Stimulated activated CD4-positive, alpha-beta T cell treated with anti-CD3 and anti-CD28 coated beads, Interleukin-4, amount 100 ng/mL, for 4 hours (primary cell): Measurements from ENCODE around the gene ZBP1.
A peak's percentile ranks its signal among the peaks of the same experiment; 100 is the strongest.

ENCODE experiments used
- DNase-seq, 2 experiments: peaks; one replicate each; pipeline ENCODE4 v3.0.0-alpha.2; 2020

The ZBP1 gene

DNA sequence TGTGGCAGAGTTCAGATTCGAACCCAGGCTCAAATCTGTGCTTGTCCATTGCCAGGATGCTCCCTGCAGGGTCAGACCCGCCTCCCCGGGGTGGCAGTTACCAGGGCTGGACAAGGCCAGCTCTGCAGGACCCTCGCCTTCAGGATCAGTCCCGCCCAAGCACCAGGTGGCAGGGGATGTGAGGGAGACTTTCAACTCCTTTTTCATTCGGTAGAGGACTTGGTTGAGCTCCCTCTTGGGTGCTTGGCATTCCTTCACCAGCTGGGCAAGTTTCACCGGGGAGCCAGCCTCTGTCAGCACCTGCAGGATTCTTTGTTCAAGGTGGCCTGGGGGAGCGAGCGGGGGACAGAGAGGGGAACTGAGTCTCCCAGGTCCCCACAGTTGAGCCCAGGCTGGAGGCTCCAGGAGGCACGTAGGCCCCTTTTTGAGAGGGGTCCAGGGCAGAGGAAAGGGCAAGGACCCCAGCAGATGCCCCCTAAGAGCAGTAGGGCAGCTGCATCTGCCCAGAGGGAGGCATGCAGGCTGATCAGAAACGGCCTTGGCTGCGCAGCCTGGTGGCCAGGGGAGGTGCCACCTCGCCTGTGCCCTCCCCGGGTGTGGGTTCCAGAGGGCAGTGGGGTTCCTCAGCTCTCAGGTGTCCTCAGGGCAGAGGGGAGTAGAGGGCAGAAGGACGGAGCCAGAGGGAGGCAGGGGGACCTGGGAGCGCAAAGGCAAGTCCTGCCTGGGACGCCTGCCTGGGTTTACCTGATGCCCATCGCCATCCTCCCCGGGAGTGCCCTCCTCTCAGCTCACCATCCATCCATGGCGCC is 3.9 kb downstream of the ZBP1 start:
- DNase-seq, result no peak

- DNase-seq, result no peak
These were observed 4.8 kb downstream of the ZBP1 start for GRCh38 chr20:57615445-57615811.

DNA sequence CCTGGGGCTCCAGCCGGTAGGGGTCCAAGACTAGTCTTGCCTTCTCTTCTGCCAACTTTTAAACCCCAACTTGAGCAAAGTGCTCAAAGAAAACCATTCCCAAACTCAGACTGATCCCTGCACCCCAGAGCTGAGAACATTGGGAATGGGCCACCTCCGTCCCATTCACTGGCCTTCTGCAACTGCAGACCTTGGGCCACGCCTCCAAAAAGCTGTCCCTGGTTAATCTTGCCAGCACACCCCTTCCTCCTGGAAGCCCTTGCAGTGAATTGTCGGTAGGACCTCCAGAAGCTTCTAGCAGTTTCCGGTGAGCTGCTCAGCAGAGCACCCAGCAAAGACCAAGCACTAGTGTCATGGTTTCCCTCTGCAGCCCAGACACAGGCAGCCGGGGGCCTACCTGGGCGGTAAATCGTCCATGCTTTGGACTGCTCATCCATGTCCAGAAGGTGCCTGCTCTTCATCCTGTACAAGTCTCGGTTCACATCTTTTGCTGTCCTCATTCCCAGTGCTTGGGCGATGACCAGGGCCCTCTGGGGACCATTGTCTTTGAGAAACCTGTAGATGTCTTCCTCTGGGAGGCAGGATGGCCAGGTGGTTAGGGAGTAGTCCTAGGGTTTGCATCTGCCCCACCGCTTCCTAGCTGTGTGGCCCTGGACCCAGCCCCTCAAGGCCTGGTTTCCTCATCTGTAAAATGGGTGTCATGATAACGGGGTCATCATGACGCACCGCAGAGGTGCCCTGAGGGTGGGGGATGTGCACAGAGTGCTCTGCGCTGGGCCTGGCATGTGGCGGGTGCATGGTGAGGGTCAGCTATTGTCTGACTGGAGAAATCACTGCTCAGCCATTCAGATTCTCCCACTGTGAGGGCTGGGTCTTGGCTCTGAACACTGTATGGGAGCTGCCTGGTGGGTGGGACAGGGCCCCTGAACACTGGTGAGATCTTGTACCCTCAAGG is 5.5 kb downstream of the ZBP1 start:
- no peak for DNase-seq

DNA sequence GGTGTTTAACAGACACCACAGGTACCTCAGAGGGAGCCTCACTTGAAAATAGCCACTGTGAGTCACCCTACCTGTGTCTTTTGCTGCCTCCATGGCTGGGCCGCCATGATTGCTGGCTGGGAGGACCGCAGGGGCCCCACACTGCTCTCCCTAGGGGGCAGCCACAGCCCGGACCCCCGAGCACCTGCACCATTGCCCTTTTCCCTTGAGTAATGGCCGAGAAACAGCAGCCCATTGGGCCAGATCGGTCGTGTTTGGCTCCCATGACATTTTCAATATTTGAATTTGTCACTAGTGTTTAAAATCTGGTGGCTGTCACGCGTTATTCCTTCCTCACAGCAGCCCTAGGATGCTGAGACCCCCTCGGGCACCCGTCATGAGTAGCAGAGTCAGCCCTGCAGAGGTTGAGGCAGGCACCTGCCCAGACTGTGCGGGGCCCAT is 6.7 kb downstream of the ZBP1 start:
- DNase-seq, result no peak

GRCh38 chr20:57612916-57613315 is 7.3 kb downstream of the ZBP1 start:
- DNase-seq, result no peak

- no peak for DNase-seq
These were observed 7.8 kb downstream of the ZBP1 start for GRCh38 chr20:57612436-57612835.

DNA sequence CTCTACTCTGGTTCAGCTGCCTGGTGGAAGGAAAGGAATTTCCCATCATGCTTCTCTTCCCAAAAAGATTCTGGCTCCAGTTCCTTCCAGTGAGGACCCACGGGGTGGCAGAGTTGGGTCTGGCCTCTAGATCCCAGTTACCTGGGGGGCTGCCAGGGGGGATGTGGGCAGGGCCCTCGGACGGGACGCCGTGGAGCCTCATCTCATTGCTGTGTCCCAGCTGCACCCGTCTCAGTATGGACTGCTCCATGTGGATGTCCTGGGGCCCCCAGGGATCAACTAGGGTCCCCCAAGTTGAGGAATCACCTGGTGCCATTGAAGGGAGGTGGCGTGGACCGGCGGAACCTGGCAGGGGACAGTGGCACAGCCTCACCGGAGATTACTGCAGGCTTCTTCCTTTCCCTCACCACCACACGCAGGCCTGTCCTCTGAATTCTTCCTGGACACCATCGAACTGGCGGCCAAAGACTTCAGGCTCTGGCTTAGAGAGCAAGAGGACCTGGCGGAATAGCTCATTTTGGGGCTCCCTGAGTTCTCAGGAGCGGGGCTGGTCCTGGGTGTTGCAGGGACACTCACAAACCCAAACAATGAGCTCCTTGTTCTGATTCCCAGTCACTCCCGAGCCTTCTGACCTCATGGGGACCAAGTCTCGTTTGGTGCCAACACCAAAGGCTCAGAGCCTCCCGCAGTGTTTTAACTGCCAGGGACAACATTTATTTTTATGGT is 8.5 kb downstream of the ZBP1 start:
- DNase-seq, result no peak

GRCh38 chr20:57610261-57610952 is 9.8 kb downstream of the ZBP1 start:
- no peak for DNase-seq

GRCh38 chr20:57609842-57610167 is 10.4 kb downstream of the ZBP1 start:
- DNase-seq, result no peak

GRCh38 chr20:57609086-57609841 is 11.0 kb downstream of the ZBP1 start:
- DNase-seq, result no peak

DNA sequence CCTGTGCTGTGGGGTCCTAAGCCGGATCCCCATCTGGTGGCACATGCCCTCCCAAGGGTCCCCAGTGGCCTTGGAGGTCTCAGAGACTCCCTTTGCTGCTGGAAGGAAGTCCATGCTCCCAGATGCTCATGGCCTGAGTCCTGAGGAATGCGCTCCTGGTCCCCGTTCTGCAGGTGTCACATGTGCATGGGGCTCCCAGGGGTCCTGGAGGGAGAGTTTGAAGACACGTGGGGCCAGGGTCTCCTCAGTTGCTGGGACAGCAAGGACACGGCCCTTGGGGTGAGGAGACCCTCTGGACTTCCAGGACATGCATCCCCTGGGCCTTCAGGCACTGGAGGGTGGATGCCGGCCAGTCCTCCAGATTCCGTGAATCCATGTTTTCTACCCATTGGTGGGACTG is 11.7 kb downstream of the ZBP1 start:
- DNase-seq, result no peak

GRCh38 chr20:57605878-57606277 is 14.3 kb downstream of the ZBP1 start:
- DNase-seq, result no peak

DNA sequence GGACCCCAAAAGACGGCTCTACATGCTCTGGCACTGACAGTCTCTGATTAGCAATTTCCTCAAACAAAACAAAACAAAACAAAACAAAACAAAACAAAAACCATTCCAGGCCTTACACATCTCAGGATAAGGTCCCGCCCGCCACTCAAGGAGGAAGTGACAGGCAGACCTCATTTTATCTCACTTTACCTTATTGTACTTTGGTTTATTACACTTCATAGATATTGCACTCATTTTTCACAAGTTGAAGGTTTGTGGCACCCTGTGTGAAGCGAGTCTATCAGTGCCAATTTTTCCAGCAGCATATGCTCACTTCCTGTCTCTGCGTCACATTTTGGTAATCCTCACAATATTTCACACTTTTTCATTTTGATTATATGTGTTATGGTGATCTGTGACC is 15.2 kb downstream of the ZBP1 start:
- DNase-seq, result no peak

GRCh38 chr20:57603120-57603519 is 17.1 kb downstream of the ZBP1 start:
- DNase-seq, result no peak

DNA sequence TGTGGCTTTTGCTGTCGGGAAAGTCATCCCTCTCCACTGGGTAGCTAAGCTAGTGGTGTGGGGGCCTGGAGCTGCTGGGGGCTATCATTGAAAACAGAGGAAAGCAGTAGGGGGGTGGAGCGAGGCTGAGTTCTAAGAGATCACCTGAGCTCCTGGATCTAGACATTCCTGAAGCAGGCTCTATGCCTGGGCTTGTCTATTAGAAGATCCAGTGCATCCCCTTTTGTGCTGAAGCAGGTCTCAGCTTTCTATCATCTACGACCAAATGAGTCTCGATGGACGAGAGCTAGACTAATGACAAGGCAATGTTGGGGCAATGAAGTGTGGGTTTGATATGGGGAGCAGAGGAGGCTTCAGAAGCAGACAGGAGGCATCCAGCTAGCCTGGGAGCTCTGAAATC is 18.5 kb downstream of the ZBP1 start:
- DNase-seq, result no peak

- DNase-seq, result no peak
These were observed 19.0 kb downstream of the ZBP1 start for GRCh38 chr20:57601211-57601570.

DNA sequence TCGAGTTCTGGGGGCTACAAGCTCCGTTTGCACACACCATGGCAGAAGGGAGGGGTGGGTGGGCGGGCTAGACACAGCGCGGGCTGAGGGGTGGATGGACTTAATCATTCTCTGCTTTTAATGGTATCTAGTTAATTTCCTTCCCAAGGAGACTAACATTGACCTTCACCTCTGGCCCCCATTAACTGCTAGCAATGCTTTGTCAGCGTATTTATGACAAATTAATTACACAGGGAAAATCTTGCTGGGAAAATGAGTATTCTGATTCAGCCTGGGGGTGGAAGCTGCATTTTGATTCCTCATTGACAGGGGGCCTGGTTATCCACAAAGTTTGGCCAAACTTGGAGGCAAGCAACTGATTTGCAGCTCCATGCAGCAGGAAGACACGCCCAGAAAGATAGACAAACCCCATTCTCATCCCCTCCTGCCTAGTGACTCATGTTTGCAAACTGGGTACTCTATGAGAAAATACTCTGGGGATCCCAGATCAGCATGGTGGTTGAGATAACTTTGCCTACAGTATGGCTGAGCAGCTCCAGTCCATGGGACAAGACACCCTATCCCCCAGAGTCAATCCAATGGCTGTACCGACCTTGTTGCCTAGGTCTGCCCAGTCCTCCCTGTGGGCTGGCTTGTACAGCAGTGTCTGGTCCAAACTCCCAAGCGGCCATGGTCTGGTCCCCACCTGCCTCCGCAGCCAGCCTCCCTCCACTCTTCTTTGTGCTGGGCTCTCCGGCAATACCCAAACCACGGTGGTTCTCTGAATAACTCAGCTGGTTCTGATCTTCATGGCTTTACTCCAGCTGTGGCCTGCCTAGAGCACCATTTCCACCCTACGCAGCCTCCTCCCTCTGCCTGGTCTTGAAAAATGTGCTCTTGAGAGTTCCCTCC is 19.7 kb downstream of the ZBP1 start:
- DNase-seq, result no peak

- DNase-seq, result no peak
These were observed 21.7 kb downstream of the ZBP1 start for GRCh38 chr20:57598491-57598890.

GRCh38 chr20:57598060-57598459 is 22.2 kb downstream of the ZBP1 start:
- DNase-seq, result no peak

- peak; percentile 60 to 77 for DNase-seq
These were observed 23.0 kb downstream of the ZBP1 start for GRCh38 chr20:57596998-57597939.
